ENCODE results near the gene ARV1. TPM values are rescaled to one million over a fixed set of nuclear protein-coding genes. Genes with fewer than 3 reads are reported as not detected.
"Not testable (repeated sequence)": the region's sequence is repeated elsewhere in the genome, so short reads cannot be mapped to it uniquely, and the experiment has no call there.

Gene ARV1
- total and polyA plus RNA-seq, 7 donors: 15.5 to 32.1 (median 20.4) TPM

DNA sequence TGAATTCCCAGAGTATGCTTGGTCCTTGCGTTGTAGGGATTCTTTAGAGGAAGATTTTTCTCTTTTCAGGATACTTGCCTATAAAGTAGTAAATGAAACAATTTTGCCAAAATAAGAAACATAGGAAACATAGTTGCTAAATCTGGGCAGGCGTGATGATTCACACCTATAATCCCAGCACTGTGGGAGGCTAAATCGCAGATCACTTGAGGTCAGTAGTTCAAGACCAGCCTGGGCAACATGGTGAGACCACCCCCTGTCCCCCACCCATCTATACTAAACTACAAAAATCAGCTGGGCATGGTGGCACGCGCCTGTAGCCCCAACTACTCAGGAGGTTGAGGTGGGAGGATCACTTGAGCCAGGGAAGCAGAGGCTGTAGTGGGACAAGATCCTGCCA, 4.9 kb downstream of the ARV1 start:
- peaks cover 0 to 14% (median 0%) of the 10 kb centered on the region in 4 donors for H3K36me3 ChIP-seq
- H3K4me1 ChIP-seq: peaks cover 0 to 13% (median 6%) of the 10 kb centered on the region in 4 donors
- intact Hi-C loops (cut with DNase I): no loop called here
- TF ChIP-seq, protein P1, sequence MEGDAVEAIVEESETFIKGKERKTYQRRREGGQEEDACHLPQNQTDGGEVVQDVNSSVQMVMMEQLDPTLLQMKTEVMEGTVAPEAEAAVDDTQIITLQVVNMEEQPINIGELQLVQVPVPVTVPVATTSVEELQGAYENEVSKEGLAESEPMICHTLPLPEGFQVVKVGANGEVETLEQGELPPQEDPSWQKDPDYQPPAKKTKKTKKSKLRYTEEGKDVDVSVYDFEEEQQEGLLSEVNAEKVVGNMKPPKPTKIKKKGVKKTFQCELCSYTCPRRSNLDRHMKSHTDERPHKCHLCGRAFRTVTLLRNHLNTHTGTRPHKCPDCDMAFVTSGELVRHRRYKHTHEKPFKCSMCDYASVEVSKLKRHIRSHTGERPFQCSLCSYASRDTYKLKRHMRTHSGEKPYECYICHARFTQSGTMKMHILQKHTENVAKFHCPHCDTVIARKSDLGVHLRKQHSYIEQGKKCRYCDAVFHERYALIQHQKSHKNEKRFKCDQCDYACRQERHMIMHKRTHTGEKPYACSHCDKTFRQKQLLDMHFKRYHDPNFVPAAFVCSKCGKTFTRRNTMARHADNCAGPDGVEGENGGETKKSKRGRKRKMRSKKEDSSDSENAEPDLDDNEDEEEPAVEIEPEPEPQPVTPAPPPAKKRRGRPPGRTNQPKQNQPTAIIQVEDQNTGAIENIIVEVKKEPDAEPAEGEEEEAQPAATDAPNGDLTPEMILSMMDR (IDR thresholded peaks at IDR 0.05): no peak
- TF ChIP-seq POLR2A (IDR thresholded peaks at IDR 0.05) (no peak), EP300 (IDR thresholded peaks at IDR 0.05) (no peak), POLR2AphosphoS5 (IDR thresholded peaks at IDR 0.05) (no peak)
- H3K27me3 ChIP-seq: no peaks in the 10 kb centered on the region
- DNase-seq: no peak
- no peak overlapping the region for H3K4me3 ChIP-seq
- no peaks in the 10 kb centered on the region for H3K9me3 ChIP-seq
- 88 to 90% methylated on average over 5 of the region's 5 CpGs for WGBS, 2 donors
- H3K27ac ChIP-seq: no peak overlapping the region

DNA sequence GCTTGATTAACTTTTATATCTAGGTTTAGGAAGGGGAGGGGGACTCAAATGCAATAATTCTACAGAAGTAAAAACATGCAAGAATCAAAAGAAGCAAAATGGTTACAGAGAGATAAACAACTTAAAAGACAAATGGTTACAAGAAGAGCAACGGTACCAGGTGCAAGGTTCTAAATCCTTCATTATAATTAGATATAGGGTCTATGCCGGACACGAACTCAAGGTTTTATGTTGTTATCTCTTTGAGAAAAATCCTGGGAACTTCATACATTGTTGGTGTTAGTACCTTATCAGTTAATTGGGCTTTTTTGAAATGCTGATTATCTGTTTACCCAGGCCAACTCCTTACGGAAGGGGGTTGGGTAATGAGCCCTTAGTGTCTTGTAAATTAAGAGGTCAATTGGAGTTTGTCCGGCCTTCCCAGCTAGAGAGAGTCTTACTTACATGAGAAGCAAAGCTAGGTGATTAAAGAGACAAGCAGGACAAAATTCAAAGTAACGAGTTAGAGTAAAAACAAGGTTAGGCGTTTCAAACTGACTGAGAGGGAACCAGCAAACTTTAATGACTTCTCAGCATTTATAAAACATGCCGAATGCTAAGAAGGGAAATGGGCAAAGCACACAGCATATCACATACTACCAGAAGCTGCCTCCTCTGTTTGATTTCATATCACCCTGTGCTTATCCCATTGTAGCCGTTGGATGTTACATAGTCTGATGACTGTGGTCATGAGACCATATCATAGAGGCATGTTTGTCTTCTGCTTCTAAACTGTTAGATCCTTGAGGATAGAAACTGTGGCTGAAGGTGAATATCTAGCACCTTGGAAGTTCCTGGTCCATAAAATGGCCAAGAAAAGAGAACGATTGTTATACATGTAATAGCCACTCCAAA, 6.0 kb downstream of the ARV1 start:
- whole genome bisulfite sequencing, 2 donors: 15 to 64% methylated on average over 10 of the region's 10 CpGs
- H3K36me3 ChIP-seq: peaks cover 0 to 16% (median 3%) of the 10 kb centered on the region in 4 donors
- H3K4me3 ChIP-seq; H3K9me3 ChIP-seq; H3K27ac ChIP-seq; DNase-seq; H3K27me3 ChIP-seq; H3K4me1 ChIP-seq; intact Hi-C loops (cut with DNase I): not testable (repeated sequence)

DNA sequence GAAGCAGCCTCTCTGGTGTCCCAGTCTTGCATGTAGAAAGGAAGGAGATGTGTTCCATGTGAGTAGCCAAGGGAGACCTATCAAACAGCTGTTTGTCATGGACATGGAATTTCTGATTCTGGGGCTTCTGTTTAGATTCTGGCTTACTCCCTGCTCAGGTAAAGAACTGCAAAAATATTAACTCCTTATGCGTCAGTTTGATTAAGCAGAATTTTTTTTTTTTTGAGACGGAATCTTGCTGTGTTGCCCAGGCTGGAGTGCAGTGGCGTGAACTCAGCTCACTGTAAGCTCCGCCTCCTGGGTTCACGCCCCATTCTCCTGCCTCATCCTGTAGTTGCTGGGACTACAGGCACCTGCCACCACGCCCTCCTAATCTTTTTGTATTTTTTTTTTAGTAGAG, 6.8 kb downstream of the ARV1 start:
- 22 to 84% methylated on average over 6 of the region's 6 CpGs for WGBS, 2 donors
- no peak overlapping the region for H3K4me3 ChIP-seq
- TF ChIP-seq POLR2AphosphoS5 (IDR thresholded peaks at IDR 0.05) (no peak), POLR2A (IDR thresholded peaks at IDR 0.05) (no peak)
- TF ChIP-seq, protein P1 (IDR thresholded peaks at IDR 0.05): no peak
- H3K36me3 ChIP-seq: peaks cover 0 to 25% (median 3%) of the 10 kb centered on the region in 4 donors
- H3K27me3 ChIP-seq: no peaks in the 10 kb centered on the region
- no peaks in the 10 kb centered on the region for H3K9me3 ChIP-seq
- H3K27ac ChIP-seq: no peak overlapping the region
- intact Hi-C loops (cut with DNase I): no loop called here
- DNase-seq: no peak
- no peaks in the 10 kb centered on the region for H3K4me1 ChIP-seq

DNA sequence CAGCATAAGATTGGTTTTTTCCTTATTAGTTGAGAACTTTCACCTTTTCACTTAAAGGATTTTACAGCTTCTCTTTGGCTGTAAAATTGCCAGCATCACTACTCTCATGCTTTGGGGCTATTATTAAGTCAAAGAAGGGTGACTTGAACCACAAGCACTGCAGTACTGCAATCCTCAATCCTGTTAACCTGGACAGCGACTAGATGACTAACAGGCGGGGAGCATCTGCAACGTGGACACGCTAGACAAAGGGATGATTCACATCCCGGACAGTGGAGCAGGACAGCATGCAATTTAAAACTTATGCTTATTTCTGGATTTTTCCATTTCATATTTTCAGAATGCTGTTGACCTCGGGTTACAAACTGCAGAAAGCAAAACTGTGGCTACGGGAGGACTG, 8.1 kb downstream of the ARV1 start:
- no peak for TF ChIP-seq POLR2AphosphoS5 (IDR thresholded peaks at IDR 0.05)
- TF ChIP-seq, protein P1 (IDR thresholded peaks at IDR 0.05): no peak
- no peak for TF ChIP-seq POLR2A (IDR thresholded peaks at IDR 0.05)
- no peak for TF ChIP-seq EP300 (IDR thresholded peaks at IDR 0.05)
- intact Hi-C loops (cut with DNase I): no loop called here
- peaks cover 0 to 28% (median 6%) of the 10 kb centered on the region in 4 donors for H3K36me3 ChIP-seq
- H3K4me1 ChIP-seq: no peaks in the 10 kb centered on the region
- no peak for DNase-seq
- H3K4me3 ChIP-seq: no peak overlapping the region
- WGBS, 2 donors: 41 to 77% methylated on average over 7 of the region's 7 CpGs
- no peak overlapping the region for H3K27ac ChIP-seq
- no peaks in the 10 kb centered on the region for H3K27me3 ChIP-seq
- H3K9me3 ChIP-seq: no peaks in the 10 kb centered on the region

DNA sequence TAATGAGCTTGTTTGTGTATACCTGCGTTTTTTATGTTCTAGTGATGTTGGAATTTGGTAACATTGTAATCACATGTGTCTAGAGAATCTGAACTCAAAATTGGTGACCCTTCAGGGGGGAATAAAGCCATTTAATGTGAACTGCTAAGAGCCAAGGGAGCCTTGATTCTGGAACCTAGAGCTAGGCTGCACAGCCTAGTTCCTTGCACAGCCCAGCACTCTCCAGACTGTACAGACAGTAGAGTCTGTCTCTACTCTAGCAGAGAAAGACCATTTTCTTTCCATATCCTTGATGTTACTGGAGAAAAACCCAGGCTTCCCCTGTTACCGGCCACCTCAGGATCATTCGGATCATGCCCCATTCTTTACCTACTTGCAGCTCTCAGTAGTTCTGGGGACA, 8.6 kb downstream of the ARV1 start:
- Histone ChIP-seq H3K4me3 (no peak overlapping the region), H3K9me3 (no peaks in the 10 kb centered on the region), H3K36me3 (peaks cover 0 to 28% (median 8%) of the 10 kb centered on the region in 4 donors), H3K27me3 (no peaks in the 10 kb centered on the region), H3K27ac (no peak overlapping the region), H3K4me1 (no peaks in the 10 kb centered on the region)
- 30 to 79% methylated on average over 3 of the region's 3 CpGs for WGBS, 2 donors
- TF ChIP-seq, protein P1 (IDR thresholded peaks at IDR 0.05): no peak
- TF ChIP-seq POLR2A (IDR thresholded peaks at IDR 0.05) (no peak), EP300 (IDR thresholded peaks at IDR 0.05) (no peak), POLR2AphosphoS5 (IDR thresholded peaks at IDR 0.05) (no peak)
- intact Hi-C loops (cut with DNase I): no loop called here
- DNase-seq: no peak
